Muscle of leg (tissue), 11 donors: ENCODE measurements around the gene P3H1. TPM values are rescaled to one million over a fixed set of nuclear protein-coding genes. Genes with fewer than 3 reads are reported as not detected.

Source experiments
- DNase-seq: peaks from one replicate; pipeline ENCODE4 v3.0.0; 2013
- H3K27ac ChIP-seq: one replicate; pipeline ENCODE4 v1.5.1; 2013; ENCODE audit warnings: mild to moderate bottlenecking, low read length, control low read depth
- H3K27me3 ChIP-seq: one replicate; pipeline ENCODE4 v1.6.1; 2013; ENCODE audit warnings: low read length; ENCODE audit not compliant: control insufficient read depth, insufficient read depth
- H3K36me3 ChIP-seq: one replicate; pipeline ENCODE4 v1.6.1; 2013; ENCODE audit warnings: low read length; ENCODE audit not compliant: control insufficient read depth, insufficient read depth
- H3K4me1 ChIP-seq: one replicate; pipeline ENCODE4 v1.6.1; 2013; ENCODE audit warnings: low read length; ENCODE audit not compliant: control insufficient read depth, insufficient read depth
- H3K4me3 ChIP-seq: one replicate; pipeline ENCODE4 v1.5.1; 2013; ENCODE audit warnings: low read length, control low read depth
- H3K9me3 ChIP-seq: replicated peaks from 2 replicates; pipeline ENCODE4 v1.6.1; 2013; ENCODE audit warnings: low read depth, low read length; ENCODE audit not compliant: control insufficient read depth
- WGBS: methylation state at CpG from one replicate; pipeline ENCODE4 v1.1.5; 2013; ENCODE audit warnings: missing lambda C conversion rate; ENCODE audit not compliant: insufficient coverage; 5-methylcytosine and 5-hydroxymethylcytosine counted together
- polyA plus RNA-seq, 8 donors: library from polyadenylated mRNA; unstranded; fragments of 120-200 nt; gene quantifications; one replicate each; pipeline versions ENCODE4 v1.2.1 to v1.2.3, GENCODE V29; 2013; ENCODE audit warnings: inconsistent platforms in 1 of 8, low replicate concordance in 1 of 8; ENCODE audit not compliant: insufficient read length in 8 of 8, insufficient read depth in 1 of 8
- total RNA-seq: library from RNA; stranded (reverse); fragments of 120-200 nt; gene quantifications from one replicate; pipeline ENCODE4 v1.2.4, GENCODE V29; 2013

Gene P3H1
- total and polyA plus RNA-seq, 9 donors = 51.7 to 103 (median 72.3) TPM

DNA sequence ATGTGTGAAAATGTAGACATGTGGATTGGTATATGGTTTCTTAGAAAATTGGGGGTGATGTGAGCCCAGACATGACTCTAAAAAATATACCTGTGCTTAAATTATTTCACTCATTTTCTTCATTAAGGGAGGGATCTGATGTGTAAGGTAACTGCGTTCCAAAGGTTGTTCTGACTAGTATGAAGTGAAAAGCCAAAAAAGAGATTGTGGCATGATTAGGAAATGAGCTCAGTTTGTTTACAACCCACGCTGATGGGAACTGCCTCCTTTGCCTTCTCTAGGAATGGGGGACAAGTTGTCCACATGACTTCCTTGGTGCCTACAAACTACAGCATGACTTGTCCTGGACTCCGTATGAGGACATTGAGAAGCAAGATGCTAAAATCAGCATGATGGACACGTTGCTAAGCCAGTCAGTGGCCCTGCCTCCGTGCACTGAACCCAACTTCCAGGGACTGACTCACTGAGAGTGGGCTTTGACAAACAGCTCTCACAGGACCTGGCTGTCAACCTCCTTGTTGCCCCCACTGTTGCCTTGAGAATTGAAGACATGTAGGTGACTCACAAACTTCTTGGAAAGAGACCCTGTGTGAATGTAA is 8.2 kb upstream of the P3H1 start:
- WGBS = 100% methylated on average over 4 of the region's 5 CpGs
- peaks cover 48% of the 10 kb centered on the region for H3K36me3 ChIP-seq
- no peak overlapping the region for H3K4me3 ChIP-seq
- no peak overlapping the region for H3K27ac ChIP-seq
- H3K4me1 ChIP-seq = no peaks in the 10 kb centered on the region
- H3K9me3 ChIP-seq = no peaks in the 10 kb centered on the region
- no peaks in the 10 kb centered on the region for H3K27me3 ChIP-seq
- DNase-seq = no peak

- DNase-seq = no peak
These were observed 6.6 kb upstream of the P3H1 start for GRCh38 chr1:42773420-42773819.

DNA sequence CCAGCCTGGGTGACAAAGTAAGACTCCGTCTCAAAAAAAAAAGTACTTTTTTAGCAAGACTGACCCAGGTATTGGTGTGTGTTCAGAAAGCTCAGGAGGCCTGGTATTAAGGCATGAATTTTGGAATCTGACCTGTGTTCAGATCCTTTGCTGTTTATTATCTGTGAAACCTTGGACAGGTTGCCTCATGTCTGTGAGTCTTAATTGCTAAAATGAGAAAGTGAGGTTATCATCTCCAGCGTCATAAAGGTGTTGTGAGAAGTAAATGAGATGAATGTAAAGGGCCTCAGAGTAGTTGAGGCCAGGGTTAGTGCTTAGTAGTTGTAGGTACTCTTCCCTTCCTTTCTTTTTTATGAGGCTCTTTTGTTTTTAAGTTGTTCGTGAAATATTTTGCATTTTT is 3.0 kb upstream of the P3H1 start:
- H3K4me1 ChIP-seq = peaks cover 4% of the 10 kb centered on the region
- H3K4me3 ChIP-seq = no peak overlapping the region
- H3K9me3 ChIP-seq = no peaks in the 10 kb centered on the region
- no CpG with 5 or more reads among the region's 3 CpGs for WGBS
- DNase-seq = no peak
- no peaks in the 10 kb centered on the region for H3K27me3 ChIP-seq
- peaks cover 18% of the 10 kb centered on the region for H3K36me3 ChIP-seq
- H3K27ac ChIP-seq = no peak overlapping the region

More at GRCh38 chr1:42773420-42773819, 6.6 kb upstream of the P3H1 start:
- Histone ChIP-seq H3K27ac (no peak overlapping the region), H3K27me3 (no peaks in the 10 kb centered on the region), H3K4me1 (no peaks in the 10 kb centered on the region), H3K4me3 (no peak overlapping the region), H3K36me3 (peaks cover 48% of the 10 kb centered on the region), H3K9me3 (no peaks in the 10 kb centered on the region)
- WGBS = no CpG with 5 or more reads among the region's 2 CpGs

GRCh38 chr1:42768172-42768571 is 1.3 kb upstream of the P3H1 start:
- Histone ChIP-seq H3K9me3 (no peaks in the 10 kb centered on the region), H3K36me3 (peaks cover 7% of the 10 kb centered on the region), H3K4me3 (peak overlapping the region; percentile 100), H3K27me3 (no peaks in the 10 kb centered on the region), H3K27ac (no peak overlapping the region), H3K4me1 (peaks cover 11% of the 10 kb centered on the region)
- no CpG with 5 or more reads among the region's 2 CpGs for WGBS
- DNase-seq = no peak

DNA sequence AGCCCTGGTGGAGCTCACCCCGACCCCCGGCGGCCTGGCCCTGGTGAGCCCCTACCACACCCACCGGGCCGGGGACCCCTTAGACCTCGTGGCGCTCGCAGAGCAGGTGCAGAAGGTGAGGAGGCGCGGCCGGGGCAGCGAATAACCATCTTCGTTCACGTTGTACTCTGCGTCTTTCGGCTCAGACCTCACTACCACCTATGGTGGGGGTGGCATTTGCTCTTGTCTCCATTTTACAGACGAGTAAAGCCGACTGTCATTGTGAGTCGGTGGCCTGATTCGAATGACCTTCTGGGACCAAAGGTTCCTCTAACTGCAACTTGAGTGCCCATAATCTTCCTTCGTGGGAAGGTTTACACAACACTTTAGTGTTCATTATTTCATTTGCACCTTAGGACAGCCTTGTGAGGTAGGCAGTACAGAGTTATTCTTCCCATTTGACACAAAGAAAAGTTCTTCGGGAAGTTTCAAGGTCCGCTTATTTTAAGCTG is 727 bp upstream of the P3H1 start:
- H3K27ac ChIP-seq = peak overlapping the region; percentile 91
- under 1% methylated on average over 16 of the region's 23 CpGs for WGBS
- H3K4me3 ChIP-seq = peak overlapping the region; percentile 100
- H3K9me3 ChIP-seq = no peaks in the 10 kb centered on the region
- H3K4me1 ChIP-seq = peaks cover 11% of the 10 kb centered on the region
- no peaks in the 10 kb centered on the region for H3K27me3 ChIP-seq
- no peak for DNase-seq
- H3K36me3 ChIP-seq = peaks cover 8% of the 10 kb centered on the region

DNA sequence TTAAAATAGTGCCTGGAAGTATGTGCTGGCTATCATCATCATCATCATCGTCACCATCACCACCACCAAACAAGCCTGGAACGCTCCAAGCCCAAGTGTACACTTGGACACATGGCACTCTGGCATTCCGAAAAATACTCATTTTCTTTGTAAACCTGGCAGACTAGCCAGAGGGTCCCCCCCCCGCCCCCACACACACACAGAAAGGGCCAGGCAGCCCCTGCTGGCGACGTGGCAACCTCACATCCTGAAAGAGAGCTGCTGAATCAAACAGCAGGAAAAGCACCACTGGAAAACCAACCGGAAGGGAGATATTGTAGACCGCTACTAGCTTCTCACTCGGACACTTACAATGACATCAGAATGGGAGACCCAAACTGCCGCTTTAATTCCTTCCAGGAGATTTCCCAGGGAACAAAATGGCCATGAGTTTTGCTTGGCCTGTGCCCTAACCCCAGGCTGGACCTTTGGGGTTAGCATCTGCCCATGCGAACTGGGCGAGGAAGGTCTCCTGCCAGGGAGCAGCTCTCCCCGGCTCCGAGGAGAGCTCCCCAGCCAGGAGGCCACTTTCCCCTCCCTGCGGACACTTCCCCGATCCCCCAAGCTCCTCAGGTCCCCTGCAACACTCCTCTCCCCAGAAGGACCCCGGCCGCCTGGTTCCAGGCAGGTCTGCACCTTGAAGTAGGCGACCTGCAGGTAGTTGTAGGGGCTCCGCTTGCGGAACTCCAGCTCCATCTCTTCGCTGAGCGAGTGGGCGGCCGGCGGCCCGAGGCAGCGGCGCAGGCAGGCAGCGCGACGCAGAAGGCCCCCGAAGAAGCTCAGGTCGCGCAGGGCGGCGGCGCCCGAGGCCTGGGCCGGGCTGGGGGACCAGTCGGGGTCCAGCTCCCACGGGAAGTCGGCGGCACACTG is 742 bp downstream of the P3H1 start:
- Histone ChIP-seq H3K27ac (peak overlapping the region; percentile 93), H3K36me3 (peaks cover 14% of the 10 kb centered on the region), H3K4me3 (peak overlapping the region; percentile 100), H3K4me1 (peaks cover 11% of the 10 kb centered on the region), H3K9me3 (no peaks in the 10 kb centered on the region), H3K27me3 (no peaks in the 10 kb centered on the region)
- WGBS = under 1% methylated on average over 33 of the region's 44 CpGs
- DNase-seq = peak; percentile 83

DNA sequence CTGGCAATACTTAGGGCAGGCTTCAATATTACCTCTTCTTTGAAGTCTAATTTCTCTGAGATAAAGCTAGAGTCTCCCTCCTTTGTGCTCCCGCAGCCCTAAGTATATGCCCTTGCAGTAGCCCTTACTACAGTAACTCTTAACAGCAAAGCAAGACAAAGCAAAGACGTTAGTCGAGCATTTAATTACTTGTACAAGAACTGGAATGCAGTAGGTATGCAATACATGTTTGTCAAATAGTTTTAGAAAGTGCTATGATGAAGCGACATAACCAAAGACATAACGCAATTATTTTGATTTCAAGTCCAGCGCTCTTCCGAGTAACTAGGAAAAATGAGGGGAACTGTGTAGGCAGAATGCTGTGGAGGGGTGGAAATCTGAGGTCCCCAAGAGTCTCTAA is 1.6 kb downstream of the P3H1 start:
- Histone ChIP-seq H3K4me1 (peaks cover 11% of the 10 kb centered on the region), H3K27me3 (no peaks in the 10 kb centered on the region), H3K27ac (peak overlapping the region; percentile 93), H3K9me3 (no peaks in the 10 kb centered on the region), H3K36me3 (peaks cover 20% of the 10 kb centered on the region), H3K4me3 (peak overlapping the region; percentile 100)
- WGBS = 0% methylated on average over 1 of the region's 7 CpGs
- no peak for DNase-seq

- no peak overlapping the region for H3K4me3 ChIP-seq
- H3K36me3 ChIP-seq = peaks cover 38% of the 10 kb centered on the region
- WGBS = no CpG with 5 or more reads among the region's 5 CpGs
- H3K27ac ChIP-seq = no peak overlapping the region
- DNase-seq = no peak
- H3K9me3 ChIP-seq = no peaks in the 10 kb centered on the region
- no peaks in the 10 kb centered on the region for H3K27me3 ChIP-seq
- peaks cover 9% of the 10 kb centered on the region for H3K4me1 ChIP-seq
These were observed 4.6 kb downstream of the P3H1 start for GRCh38 chr1:42762269-42762668.

- Histone ChIP-seq H3K27me3 (no peaks in the 10 kb centered on the region), H3K4me3 (no peak overlapping the region), H3K27ac (no peak overlapping the region), H3K9me3 (no peaks in the 10 kb centered on the region), H3K36me3 (peaks cover 45% of the 10 kb centered on the region), H3K4me1 (peaks cover 9% of the 10 kb centered on the region)
- no peak for DNase-seq
- WGBS = no CpG with 5 or more reads among the region's 4 CpGs
These were observed 5.3 kb downstream of the P3H1 start for GRCh38 chr1:42761567-42761966.

DNA sequence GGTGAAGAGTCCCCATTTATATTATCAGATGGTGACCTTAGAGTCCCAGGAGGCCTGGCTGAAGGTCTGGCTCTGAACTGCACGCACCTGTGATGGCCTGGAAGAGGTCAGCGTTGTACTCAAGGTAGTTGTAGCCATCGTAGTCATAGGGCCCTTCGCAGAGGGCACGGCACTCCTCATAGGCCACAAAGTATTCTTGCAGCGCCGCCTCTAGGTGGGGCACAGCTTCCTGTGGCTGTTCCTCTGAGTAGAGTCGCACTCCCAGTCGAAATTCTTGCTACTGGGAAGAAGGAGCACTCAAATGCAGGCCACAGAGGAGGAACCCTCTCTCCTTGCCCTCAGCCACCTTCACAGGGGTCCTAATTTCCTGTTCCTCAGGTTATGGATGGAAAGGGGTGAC is 7.7 kb downstream of the P3H1 start:
- H3K9me3 ChIP-seq = no peaks in the 10 kb centered on the region
- no peak overlapping the region for H3K4me3 ChIP-seq
- no peak for DNase-seq
- peaks cover under 1% of the 10 kb centered on the region for H3K4me1 ChIP-seq
- 72% methylated on average over 6 of the region's 9 CpGs for WGBS
- peaks cover 68% of the 10 kb centered on the region for H3K36me3 ChIP-seq
- H3K27me3 ChIP-seq = no peaks in the 10 kb centered on the region
- no peak overlapping the region for H3K27ac ChIP-seq
